DMS53 treated with DMSO at 0.1 percent for 48 hours (cell line): Measurements from ENCODE around the gene KCNS3.
"Not testable (repeated sequence)": the region's sequence is repeated elsewhere in the genome, so short reads cannot be mapped to it uniquely, and the experiment has no call there.

ENCODE experiments used
- DNase-seq: peaks from one replicate; lab custom pipeline; 2025; ENCODE audit not compliant: unreplicated experiment; lab: John Stamatoyannopoulos, UW

Gene KCNS3

GRCh38 chr2:17940091-17940630 lies 61.7 kb downstream of the KCNS3 start:
- no peak for DNase-seq

- no peak for DNase-seq
Observed at GRCh38 chr2:17943444-17943843, 65.0 kb downstream of the KCNS3 start.

- DNase-seq, result no peak
Observed at GRCh38 chr2:17947113-17947512, 68.6 kb downstream of the KCNS3 start.

- DNase-seq, result no peak
Observed at GRCh38 chr2:17950006-17950405, 71.5 kb downstream of the KCNS3 start.

- no peak for DNase-seq
Observed at GRCh38 chr2:17951563-17951962, 73.1 kb downstream of the KCNS3 start.

GRCh38 chr2:17958466-17959092 lies 80.1 kb downstream of the KCNS3 start:
- DNase-seq, result no peak

GRCh38 chr2:17959356-17959755 lies 80.9 kb downstream of the KCNS3 start:
- DNase-seq, result no peak

- DNase-seq, result no peak
Observed at GRCh38 chr2:17959833-17960232, 81.4 kb downstream of the KCNS3 start.

- no peak for DNase-seq
Observed at GRCh38 chr2:17960925-17961324, 82.5 kb downstream of the KCNS3 start.

- DNase-seq, result no peak
Observed at GRCh38 chr2:17961789-17962188, 83.3 kb downstream of the KCNS3 start.

GRCh38 chr2:17962876-17963275 lies 84.4 kb downstream of the KCNS3 start:
- no peak for DNase-seq

- DNase-seq, result not testable (repeated sequence)
Observed at GRCh38 chr2:17963571-17963970, 85.1 kb downstream of the KCNS3 start.

GRCh38 chr2:17965196-17965595 lies 86.7 kb downstream of the KCNS3 start:
- DNase-seq, result no peak

GRCh38 chr2:17966798-17967197 lies 88.3 kb downstream of the KCNS3 start:
- no peak for DNase-seq

- DNase-seq, result no peak
Observed at GRCh38 chr2:17969661-17970060, 91.2 kb downstream of the KCNS3 start.

- DNase-seq, result no peak
Observed at GRCh38 chr2:17971531-17972125, 93.2 kb downstream of the KCNS3 start.

- DNase-seq, result no peak
Observed at GRCh38 chr2:17972991-17973390, 94.5 kb downstream of the KCNS3 start.

GRCh38 chr2:17975401-17975800 lies 96.9 kb downstream of the KCNS3 start:
- no peak for DNase-seq

- no peak for DNase-seq
Observed at GRCh38 chr2:17976871-17977746, 98.6 kb downstream of the KCNS3 start.

- no peak for DNase-seq
Observed at GRCh38 chr2:17979707-17980106, 101.2 kb downstream of the KCNS3 start.

- no peak for DNase-seq
Observed at GRCh38 chr2:17981936-17982335, 103.5 kb downstream of the KCNS3 start.
